HG03025 (cell line): ENCODE results near the gene KMO.

Experiments used
- ATAC-seq: cut with Tn5 transposase; IDR thresholded peaks from one replicate; pipeline ENCODE4 v1.9.1; 2021; ENCODE audit warnings: mild to moderate bottlenecking, moderate library complexity; ENCODE audit not compliant: unreplicated experiment, low FRiP score

Gene KMO

GRCh38 chr1:241642593-241642944, 110.4 kb downstream of the KMO start:
- ATAC-seq: no peak

GRCh38 chr1:241644259-241644658, 112.1 kb downstream of the KMO start:
- no peak for ATAC-seq

GRCh38 chr1:241645199-241645598, 113.0 kb downstream of the KMO start:
- no peak for ATAC-seq
